Neural progenitor cell (in vitro differentiated cells): Measurements from ENCODE around the gene STX1A.

ENCODE experiments used
- EZH2 ChIP-seq: fragments of 200-600 bp; sonication (generic); IDR thresholded peaks from 2 replicates; pipeline ENCODE4 v1.6.1; 2017; ENCODE audit warnings: antibody characterized with exemption, mild to moderate bottlenecking, moderate library complexity
- EZH2phosphoT487 ChIP-seq: fragments of 200-600 bp; sonication (generic); IDR thresholded peaks from 2 replicates; pipeline ENCODE4 v1.6.1; 2017; ENCODE audit warnings: antibody characterized with exemption
- TF ChIP-seq, protein P1 (sequence below): fragments of 200-600 bp; sonication (generic); IDR thresholded peaks from 2 replicates; pipeline ENCODE4 v1.5.1; 2017; ENCODE audit warnings: antibody characterized with exemption, mild to moderate bottlenecking

DNA sequence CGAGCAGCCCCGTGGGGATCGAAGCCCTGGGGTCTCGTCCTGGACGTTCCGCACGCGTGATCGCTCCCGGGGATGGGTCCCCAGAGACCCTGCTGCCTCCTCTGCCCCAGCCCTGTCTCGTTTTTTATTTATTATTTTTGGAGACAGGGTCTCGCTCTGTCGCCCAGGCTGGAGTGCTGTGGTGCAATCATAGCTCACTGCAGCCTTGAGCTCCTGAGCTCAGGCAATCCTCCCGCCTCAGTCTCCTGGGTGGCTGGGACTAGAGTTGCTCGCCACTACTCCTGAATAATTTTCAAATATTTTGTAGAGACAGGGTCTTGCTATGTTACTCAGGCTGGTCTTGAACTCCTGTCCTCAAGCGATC, 319 bp upstream of the STX1A start:
- TF ChIP-seq, protein P1, sequence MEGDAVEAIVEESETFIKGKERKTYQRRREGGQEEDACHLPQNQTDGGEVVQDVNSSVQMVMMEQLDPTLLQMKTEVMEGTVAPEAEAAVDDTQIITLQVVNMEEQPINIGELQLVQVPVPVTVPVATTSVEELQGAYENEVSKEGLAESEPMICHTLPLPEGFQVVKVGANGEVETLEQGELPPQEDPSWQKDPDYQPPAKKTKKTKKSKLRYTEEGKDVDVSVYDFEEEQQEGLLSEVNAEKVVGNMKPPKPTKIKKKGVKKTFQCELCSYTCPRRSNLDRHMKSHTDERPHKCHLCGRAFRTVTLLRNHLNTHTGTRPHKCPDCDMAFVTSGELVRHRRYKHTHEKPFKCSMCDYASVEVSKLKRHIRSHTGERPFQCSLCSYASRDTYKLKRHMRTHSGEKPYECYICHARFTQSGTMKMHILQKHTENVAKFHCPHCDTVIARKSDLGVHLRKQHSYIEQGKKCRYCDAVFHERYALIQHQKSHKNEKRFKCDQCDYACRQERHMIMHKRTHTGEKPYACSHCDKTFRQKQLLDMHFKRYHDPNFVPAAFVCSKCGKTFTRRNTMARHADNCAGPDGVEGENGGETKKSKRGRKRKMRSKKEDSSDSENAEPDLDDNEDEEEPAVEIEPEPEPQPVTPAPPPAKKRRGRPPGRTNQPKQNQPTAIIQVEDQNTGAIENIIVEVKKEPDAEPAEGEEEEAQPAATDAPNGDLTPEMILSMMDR = no peak
- TF ChIP-seq EZH2 = no peak
- no peak for TF ChIP-seq EZH2phosphoT487
